HUES48 (cell line): ENCODE data around the gene BPIFB2.
"Not testable (repeated sequence)": the region's sequence is repeated elsewhere in the genome, so short reads cannot be mapped to it uniquely, and the experiment has no call there.

ENCODE experiments used
- H3K27ac ChIP-seq: one replicate; pipeline ENCODE4 v1.7.0; 2013; ENCODE audit warnings: low read depth, low read length, inconsistent platforms
- H3K27me3 ChIP-seq: 2 replicates; pipeline ENCODE4 v1.6.1; 2013; ENCODE audit warnings: mild to moderate bottlenecking, low read length; ENCODE audit not compliant: control insufficient read depth, insufficient read depth
- H3K36me3 ChIP-seq: 2 replicates; pipeline ENCODE4 v1.6.1; 2013; ENCODE audit warnings: low read length; ENCODE audit not compliant: control insufficient read depth, insufficient read depth
- H3K4me1 ChIP-seq: 2 replicates; pipeline ENCODE4 v1.6.1; 2013; ENCODE audit warnings: mild to moderate bottlenecking, low read length; ENCODE audit not compliant: control insufficient read depth, insufficient read depth
- H3K4me3 ChIP-seq: 2 replicates; pipeline ENCODE4 v1.5.1; 2013; ENCODE audit warnings: mild to moderate bottlenecking, low read depth, low read length
- H3K9ac ChIP-seq: 2 replicates; pipeline ENCODE4 v1.6.1; 2013; ENCODE audit warnings: mild to moderate bottlenecking, low read depth, low read length, moderate library complexity
- H3K9me3 ChIP-seq: 2 replicates; pipeline ENCODE4 v1.6.1; 2013; ENCODE audit warnings: low read length; ENCODE audit not compliant: control insufficient read depth, insufficient read depth

The BPIFB2 gene

GRCh38 chr20:33007376-33008335, at the start of gene BPIFB2:
Gene BPIFB2, plus strand, starts transcription at chr20:33007704. Its CDS starts 871 bp downstream, at chr20:33008575.
- Histone ChIP-seq H3K27me3 (no peaks in the 10 kb centered on the region), H3K4me3 (no peak within 1 kb of the TSS), H3K9ac (no peak within 1 kb of the TSS), H3K36me3 (no peaks in the 10 kb centered on the region), H3K4me1 (no peaks in the 10 kb centered on the region), H3K27ac (no peak within 1 kb of the TSS), H3K9me3 (no peaks in the 10 kb centered on the region)

- Histone ChIP-seq H3K36me3 (no peaks in the 10 kb centered on the region), H3K9ac (no peak overlapping the region), H3K9me3 (peaks cover 8% of the 10 kb centered on the region; the same call in 1 of the 2 replicates), H3K27me3 (peaks cover 1% of the 10 kb centered on the region), H3K4me1 (no peaks in the 10 kb centered on the region), H3K27ac (no peak overlapping the region), H3K4me3 (no peak overlapping the region)
These were observed 48.9 kb upstream of the BPIFB2 start for GRCh38 chr20:32958574-32958973.

- Histone ChIP-seq H3K9me3 (peaks cover 8% of the 10 kb centered on the region; the same call in 1 of the 2 replicates), H3K4me3 (no peak overlapping the region), H3K36me3 (no peaks in the 10 kb centered on the region), H3K27me3 (no peaks in the 10 kb centered on the region; the same call in 1 of the 2 replicates), H3K4me1 (no peaks in the 10 kb centered on the region), H3K9ac (no peak overlapping the region), H3K27ac (no peak overlapping the region)
These were observed 47.9 kb upstream of the BPIFB2 start for GRCh38 chr20:32959351-32960221.

- Histone ChIP-seq H3K9ac (no peak overlapping the region), H3K27ac (no peak overlapping the region), H3K27me3 (no peaks in the 10 kb centered on the region; the same call in 1 of the 2 replicates), H3K9me3 (peaks cover 8% of the 10 kb centered on the region; the same call in 1 of the 2 replicates), H3K4me3 (no peak overlapping the region), H3K4me1 (no peaks in the 10 kb centered on the region), H3K36me3 (no peaks in the 10 kb centered on the region)
These were observed 47.3 kb upstream of the BPIFB2 start for GRCh38 chr20:32960222-32960518.

- no peak overlapping the region for H3K27ac ChIP-seq
- no peak overlapping the region for H3K4me3 ChIP-seq
- peaks cover 8% of the 10 kb centered on the region; the same call in 1 of the 2 replicates for H3K9me3 ChIP-seq
- no peaks in the 10 kb centered on the region for H3K36me3 ChIP-seq
- no peaks in the 10 kb centered on the region for H3K4me1 ChIP-seq
- H3K27me3 ChIP-seq = no peaks in the 10 kb centered on the region; the same call in 1 of the 2 replicates
- no peak overlapping the region for H3K9ac ChIP-seq
These were observed 46.4 kb upstream of the BPIFB2 start for GRCh38 chr20:32960849-32961731.

- H3K4me3 ChIP-seq = no peak overlapping the region
- H3K4me1 ChIP-seq = no peaks in the 10 kb centered on the region
- H3K9ac ChIP-seq = no peak overlapping the region
- no peaks in the 10 kb centered on the region for H3K36me3 ChIP-seq
- H3K27me3 ChIP-seq = no peaks in the 10 kb centered on the region; the same call in 1 of the 2 replicates
- 0 out of 2 replicates have a peak, but pooled peaks cover 3% of the 10 kb centered on the region for H3K9me3 ChIP-seq
- H3K27ac ChIP-seq = no peak overlapping the region
These were observed 45.5 kb upstream of the BPIFB2 start for GRCh38 chr20:32962053-32962452.

GRCh38 chr20:32962646-32963045, 44.9 kb upstream of the BPIFB2 start:
- H3K9me3 ChIP-seq, H3K4me1 ChIP-seq, H3K27ac ChIP-seq, H3K36me3 ChIP-seq, H3K9ac ChIP-seq, H3K4me3 ChIP-seq, H3K27me3 ChIP-seq: not testable (repeated sequence)

GRCh38 chr20:32963176-32963575, 44.3 kb upstream of the BPIFB2 start:
- no peaks in the 10 kb centered on the region for H3K36me3 ChIP-seq
- no peak overlapping the region for H3K9ac ChIP-seq
- no peaks in the 10 kb centered on the region for H3K4me1 ChIP-seq
- no peak overlapping the region for H3K4me3 ChIP-seq
- H3K9me3 ChIP-seq = no peaks in the 10 kb centered on the region
- H3K27me3 ChIP-seq = no peaks in the 10 kb centered on the region; the same call in 1 of the 2 replicates
- no peak overlapping the region for H3K27ac ChIP-seq

- H3K27ac ChIP-seq = no peak overlapping the region
- no peaks in the 10 kb centered on the region for H3K4me1 ChIP-seq
- H3K4me3 ChIP-seq = no peak overlapping the region
- H3K9me3 ChIP-seq = no peaks in the 10 kb centered on the region
- no peaks in the 10 kb centered on the region for H3K27me3 ChIP-seq
- no peak overlapping the region for H3K9ac ChIP-seq
- H3K36me3 ChIP-seq = no peaks in the 10 kb centered on the region
These were observed 42.9 kb upstream of the BPIFB2 start for GRCh38 chr20:32964575-32964974.

- Histone ChIP-seq H3K9ac (no peak overlapping the region), H3K36me3 (no peaks in the 10 kb centered on the region), H3K27me3 (no peaks in the 10 kb centered on the region), H3K9me3 (no peaks in the 10 kb centered on the region), H3K4me3 (no peak overlapping the region), H3K27ac (no peak overlapping the region), H3K4me1 (no peaks in the 10 kb centered on the region)
These were observed 42.4 kb upstream of the BPIFB2 start for GRCh38 chr20:32965115-32965514.
